NCI-H748 (cell line): ENCODE data around the gene HK1.
A peak's percentile ranks its signal among the peaks of the same experiment; 100 is the strongest.
"Not testable (repeated sequence)": the region's sequence is repeated elsewhere in the genome, so short reads cannot be mapped to it uniquely, and the experiment has no call there.

ENCODE experiments used
- DNase-seq: peaks from one replicate; lab custom pipeline; 2025; ENCODE audit not compliant: unreplicated experiment; lab: John Stamatoyannopoulos, UW

HK1 gene

DNA sequence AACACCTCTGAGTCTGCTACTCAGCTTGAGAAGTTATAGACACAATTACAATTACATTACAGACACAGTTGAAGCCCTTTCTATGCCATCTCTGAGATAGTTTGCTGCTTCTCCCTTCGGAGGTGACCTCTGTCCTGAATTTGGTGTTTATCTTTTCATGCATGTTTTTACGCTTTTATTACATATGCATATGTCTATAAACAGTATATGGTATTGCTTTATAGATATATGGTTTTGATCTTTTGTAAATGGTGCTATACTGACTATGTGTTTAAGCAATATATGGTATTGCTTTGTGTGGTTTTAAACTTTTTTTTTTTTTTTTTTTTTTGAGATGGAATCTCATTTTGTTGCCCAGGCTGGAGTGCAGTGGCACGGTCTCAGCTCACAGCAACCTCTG lies 48.4 kb downstream of the HK1 start:
- no peak for DNase-seq

DNA sequence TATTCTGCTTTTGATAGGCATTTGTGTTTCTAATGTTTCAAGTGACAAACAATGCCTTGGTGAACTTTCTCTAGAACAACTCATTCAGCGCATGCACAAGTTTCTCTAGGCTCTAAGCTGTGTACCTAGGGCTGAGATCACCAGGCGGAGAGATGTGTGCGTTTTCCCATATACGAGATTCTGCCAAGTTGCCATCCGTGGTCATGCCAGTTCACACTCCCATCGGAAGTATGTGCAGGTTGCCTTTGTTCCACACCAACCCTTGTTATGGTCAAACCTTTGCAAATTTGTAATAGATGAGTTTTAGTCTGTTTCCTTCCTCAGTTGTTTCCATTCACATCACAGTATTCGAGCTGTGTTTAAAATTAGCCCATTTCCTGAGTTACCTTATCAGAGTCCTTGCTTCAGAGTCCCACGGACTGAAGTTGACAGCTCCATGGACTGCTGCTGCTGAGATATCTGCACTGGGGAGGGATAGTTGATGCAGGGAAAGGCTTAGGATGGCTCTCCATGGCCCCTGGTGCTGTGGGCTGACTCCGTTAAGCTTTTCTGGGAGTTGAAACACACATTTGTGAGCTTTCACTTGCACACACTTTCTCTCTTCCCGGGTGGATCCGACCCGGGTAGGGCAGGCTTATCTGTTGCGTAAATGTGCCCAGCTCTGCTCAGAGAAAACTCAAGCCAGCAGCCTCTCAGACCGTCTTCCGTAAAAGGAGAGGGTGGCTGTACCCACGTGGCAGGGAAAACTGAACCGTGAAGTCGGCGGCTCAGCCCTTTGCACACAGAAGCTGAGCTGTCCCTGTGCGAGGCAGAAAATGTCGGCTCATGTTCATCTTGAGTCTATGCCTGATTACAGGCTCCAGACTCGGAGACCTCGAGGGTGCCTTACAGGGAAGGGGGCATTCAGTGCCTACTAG lies 49.4 kb downstream of the HK1 start:
- DNase-seq = no peak

DNA sequence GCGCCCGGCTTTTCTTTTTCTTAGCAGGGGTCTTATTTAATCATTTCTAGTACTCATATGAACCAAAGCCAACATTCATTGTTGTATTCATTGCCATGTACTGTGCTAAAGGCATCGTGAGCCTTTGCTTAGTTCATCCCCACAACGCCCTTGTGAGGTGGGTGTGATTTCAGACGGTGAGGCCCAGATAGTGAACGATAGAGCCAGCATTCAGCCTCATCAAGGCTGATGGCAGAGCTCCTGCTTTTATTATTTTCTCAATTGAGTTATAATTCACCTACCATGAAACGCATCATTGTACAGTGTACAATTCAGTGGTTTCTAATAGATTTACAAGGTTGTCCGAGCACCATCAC lies 50.1 kb downstream of the HK1 start:
- no peak for DNase-seq

DNA sequence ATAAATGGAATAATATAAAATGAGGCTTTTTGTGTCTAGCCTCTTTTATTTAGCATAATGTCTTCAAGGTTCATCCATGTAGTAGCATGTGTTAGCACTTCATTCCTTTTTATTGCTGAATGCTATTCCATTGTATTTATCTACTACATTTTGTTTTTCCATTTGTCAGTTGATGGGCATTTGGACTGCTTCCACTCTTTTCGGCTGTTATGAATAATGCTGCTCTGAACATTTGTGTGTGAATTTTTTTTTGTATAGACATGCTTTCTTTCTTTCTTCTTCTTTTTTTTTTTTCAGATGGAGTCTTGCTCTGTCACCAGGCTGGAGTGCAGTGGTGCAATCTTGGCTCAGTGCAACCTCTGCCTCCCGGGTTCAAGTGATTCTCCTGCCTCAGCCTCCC lies 50.6 kb downstream of the HK1 start:
- DNase-seq = not testable (repeated sequence)

DNA sequence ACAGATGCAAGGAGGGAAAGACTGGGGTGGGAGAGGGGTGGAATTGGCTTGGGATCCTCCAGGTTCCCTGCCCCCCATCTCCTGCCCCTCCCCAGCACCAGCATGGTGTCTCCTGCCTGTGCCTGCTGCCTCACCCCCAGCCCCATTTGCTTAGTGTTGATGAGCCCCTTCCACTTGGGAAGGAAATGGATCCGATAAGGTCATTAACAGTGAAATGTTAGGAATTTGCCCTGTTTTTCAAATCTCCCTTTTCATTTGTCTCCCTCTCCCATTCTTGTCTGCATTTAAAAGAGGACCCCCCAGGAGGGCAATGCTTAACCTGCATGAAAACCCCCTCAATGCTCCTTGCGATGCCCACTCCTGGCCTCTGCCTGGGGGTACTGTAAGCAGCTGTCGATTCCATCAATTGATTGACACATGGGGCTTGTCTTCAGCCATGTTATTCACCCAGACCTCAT lies 51.5 kb downstream of the HK1 start:
- DNase-seq = no peak

DNA sequence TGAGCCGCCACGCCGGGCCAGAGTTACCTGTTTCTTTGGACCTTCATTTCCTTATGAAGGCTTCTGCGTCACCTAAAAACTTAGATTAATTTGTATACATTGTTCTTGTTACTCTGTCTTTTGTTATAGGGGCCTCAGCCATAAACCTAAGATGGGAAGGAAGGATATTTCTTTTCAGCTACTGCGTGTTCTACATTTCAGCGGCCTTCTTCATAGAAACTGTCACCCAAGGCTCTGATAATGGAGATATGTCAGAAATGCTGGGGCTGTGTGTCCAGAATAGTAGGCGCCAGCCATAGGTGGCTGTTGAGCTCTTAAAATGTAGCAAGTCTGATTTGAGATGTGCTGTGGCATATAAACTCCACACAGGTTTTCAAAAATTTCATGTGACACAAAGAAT lies 52.9 kb downstream of the HK1 start:
- no peak for DNase-seq

DNA sequence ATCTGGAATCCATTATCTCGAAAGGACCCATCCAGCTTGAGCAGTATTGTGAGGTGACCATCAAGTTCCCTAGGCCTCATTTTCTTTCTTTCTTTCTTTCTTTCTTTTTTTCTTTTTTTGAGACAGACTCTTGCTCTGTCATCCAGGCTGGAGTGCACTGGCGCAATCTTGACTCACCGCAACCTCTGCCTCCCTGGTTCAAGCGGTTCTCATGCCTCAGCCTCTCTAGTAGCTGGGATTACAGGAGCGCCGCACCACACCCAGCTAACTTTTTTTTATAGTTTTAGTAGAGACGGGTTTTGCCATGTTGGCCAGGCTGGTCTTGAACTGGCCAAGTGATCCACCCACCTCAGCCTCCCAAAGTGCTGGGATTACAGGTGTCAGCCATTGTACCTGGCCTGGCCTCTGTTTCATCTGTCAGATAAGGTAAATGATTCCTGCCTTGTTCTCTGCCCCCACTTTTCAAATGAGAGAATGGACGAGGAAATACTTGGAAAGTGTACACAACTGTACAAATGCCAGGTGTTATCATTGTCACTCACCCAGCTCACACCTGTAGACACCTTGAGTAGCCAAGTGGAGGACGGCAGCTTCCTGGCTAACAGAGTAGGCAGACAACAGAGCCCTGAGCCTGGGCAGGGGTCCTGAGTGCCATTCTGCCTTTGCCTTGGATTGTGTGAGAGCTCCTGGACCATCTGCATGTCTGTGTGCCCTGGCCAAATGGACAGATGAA lies 54.1 kb downstream of the HK1 start:
- DNase-seq = no peak

DNA sequence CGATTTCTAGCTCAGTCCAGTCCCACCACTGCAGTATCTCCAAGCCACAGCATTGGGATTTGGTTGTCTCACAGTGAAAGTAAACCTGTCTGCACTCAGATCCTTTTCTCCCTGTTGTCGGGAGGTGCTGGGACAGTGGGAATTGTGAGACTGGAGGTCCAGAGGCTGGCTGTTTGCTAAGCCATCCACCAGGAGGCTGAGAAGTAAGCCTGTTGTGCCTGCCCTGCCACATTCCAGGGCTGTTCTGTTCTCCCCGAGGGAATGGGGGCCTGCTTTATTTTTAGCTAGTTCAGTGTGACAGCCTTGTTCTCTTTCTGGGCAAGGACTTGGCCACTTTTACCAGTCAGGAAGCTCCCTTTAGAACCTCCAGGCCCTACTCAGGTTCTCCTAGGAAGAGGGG lies 54.9 kb downstream of the HK1 start:
- DNase-seq = no peak

DNA sequence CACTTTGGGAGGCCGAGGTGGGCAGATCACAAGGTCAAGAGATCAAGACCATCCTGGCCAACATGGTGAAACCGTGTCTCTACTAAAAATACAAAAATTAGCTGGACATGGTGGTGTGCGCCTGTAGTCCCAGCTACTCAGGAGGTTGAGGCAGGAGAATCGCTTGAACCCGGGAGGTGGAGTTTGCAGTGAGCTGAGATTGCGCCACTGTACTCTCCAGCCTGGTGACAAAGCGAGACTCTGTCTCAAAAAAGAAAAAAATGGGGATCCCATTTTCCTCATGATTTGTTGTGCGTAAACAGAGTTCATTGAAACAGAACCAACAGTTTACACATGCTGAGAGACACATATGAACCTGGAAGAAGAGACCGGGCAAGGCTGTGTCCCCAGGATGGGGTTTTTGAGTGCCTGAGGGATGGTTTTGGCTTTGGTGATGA lies 55.6 kb downstream of the HK1 start:
- DNase-seq = not testable (repeated sequence)

DNA sequence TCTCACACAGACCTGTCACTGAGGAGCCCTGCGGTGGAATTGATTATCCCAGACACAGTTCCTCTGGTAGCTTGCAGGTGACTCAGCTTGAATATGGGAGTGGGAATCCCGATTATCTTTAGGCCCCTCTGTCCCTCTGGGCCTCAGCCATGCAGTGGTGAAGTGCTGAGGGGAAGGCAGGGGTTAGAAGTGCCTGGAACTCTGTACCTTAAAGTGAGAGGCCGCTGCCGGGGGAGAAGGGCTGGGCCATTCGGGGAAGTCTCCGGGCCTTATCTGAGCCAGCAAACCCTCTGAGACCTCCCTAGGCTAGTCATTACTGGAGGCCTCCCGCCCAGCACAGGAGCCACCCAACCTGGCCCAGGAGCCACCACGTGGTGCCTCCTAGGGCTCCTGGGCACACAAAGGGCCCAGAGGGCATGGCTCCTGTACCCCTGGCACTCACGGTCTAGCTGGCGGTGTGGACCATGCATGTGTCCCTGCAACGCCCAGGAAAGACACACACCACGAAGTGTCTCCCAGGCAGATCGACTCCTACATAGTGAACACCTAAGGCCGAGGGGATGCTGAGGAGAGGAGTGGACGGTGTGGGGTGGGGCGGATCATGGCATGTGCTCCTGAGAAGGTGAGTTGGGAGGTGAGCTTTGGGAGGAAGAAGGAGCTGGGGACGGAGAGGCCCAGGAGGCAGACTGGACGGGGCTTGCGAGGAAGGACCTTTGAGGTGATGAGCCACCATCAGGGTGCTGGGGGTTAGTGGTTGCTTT lies 56.2 kb downstream of the HK1 start:
- DNase-seq = no peak

DNA sequence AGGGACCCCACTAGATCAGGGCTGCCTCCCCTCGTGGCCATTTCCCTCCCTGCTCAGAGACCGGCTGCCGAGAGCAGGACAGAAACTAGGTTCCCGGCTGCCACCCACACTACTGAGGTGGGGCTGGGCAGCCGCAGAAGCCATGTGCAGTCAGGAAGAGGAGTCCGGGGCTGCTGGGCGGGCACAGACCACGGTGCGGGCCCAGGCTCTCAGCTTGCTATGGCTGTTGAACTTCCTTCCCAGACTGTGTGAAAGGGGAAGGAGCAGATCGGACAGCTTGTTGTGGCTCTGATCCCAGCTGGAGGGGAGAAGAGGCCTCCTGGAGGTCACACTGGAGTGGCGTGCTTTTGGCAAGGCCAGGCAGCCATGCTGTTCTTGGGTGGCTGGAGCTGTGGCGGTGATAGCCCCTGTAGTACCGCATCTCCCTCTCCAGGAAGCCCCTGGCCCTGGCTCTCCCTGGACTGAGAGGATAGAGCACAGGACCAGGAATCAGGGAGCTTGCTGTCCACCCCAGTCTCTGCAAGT lies 56.8 kb downstream of the HK1 start:
- DNase-seq = no peak

DNA sequence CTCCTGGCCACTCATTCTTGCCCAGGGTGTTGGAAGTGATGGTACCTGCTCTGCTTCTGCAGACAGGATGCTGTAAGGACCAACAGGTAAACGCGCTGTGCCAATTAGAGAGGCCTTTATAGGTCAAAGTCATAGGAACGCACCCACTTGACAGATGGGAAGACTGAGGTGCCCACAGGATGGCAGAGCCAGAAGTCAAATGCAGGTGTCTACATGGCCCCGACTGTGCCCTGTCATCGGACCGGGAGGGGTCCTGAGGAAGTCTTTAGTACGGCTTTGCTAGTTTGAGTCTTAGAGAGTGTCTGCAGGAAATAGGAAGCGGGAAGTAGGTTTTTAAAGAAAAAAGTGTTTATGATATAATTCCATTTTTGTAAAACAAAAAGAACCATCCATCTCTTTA lies 57.3 kb downstream of the HK1 start:
- DNase-seq = no peak

DNA sequence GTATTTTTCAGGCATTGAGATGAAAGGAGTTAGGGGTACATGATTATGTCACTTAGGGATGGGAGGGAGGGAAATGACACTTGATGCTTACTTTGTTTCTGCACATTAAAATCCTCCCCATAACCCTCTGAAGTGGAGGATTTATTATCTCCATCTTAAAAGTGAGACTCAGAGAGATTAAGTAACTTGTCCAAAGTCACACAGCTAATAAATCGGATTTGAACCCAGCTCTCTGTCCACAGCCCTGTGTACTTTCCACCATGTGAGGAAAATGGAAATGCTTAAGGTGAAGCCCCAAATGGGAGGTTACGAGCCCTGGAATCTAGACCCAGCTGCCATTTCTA lies 58.6 kb downstream of the HK1 start:
- DNase-seq = no peak

DNA sequence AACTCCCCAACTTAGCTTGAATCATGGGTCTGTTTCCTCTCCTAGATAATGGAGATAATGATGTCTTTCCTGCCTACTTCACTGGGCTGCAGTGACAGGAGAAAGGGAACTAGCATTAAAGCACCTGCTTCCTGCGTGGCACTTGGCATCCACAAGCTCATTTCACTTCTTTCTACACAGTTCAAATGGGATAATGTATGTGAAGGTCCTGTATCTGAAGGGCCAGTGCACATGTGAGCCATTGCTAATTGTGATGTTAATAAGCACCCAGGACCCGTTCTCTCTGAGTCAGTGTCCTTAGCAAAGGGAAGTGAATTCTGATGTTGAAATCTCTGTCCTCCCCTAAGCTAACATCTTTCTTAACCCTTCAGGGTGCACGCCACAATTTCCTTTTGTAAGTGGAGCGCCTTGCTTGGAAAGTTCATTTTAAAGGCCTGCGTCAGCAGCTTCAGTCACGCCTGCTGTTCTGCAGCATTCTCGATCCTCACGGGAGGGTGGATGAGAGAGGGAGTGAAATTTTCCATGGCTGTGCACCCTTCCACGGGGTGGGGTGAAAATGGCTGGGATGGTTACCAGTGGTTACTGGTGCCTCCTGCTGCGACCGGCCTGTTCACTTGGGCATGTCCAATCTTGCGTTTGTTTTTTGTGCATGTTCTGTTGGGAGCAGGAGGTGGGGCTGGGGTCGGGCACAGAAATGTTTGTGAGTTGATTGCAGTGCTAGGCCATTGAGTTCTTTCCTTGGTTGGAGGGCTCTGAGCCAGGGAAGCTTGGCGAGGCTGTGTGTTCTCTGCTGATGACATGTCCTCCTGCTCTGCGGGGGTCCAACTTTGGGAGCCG lies 59.2 kb downstream of the HK1 start:
- peak; percentile 34 for DNase-seq

DNA sequence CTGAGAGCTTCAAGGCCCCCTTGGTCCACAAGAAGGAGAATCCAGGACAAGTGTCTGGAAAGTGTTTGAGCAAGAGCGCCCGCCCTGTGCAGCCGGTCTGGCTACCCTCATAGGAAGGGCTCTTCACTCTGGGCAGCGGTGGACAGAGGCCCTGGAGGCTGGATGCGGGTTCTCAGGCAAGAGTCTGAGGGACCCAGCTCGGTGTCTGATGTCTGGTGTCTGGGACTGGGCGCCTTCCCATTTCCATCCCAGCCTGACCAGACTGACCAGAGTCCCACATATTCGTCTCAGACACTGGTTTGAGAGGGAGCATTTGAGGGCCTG lies 59.8 kb downstream of the HK1 start:
- DNase-seq = no peak

DNA sequence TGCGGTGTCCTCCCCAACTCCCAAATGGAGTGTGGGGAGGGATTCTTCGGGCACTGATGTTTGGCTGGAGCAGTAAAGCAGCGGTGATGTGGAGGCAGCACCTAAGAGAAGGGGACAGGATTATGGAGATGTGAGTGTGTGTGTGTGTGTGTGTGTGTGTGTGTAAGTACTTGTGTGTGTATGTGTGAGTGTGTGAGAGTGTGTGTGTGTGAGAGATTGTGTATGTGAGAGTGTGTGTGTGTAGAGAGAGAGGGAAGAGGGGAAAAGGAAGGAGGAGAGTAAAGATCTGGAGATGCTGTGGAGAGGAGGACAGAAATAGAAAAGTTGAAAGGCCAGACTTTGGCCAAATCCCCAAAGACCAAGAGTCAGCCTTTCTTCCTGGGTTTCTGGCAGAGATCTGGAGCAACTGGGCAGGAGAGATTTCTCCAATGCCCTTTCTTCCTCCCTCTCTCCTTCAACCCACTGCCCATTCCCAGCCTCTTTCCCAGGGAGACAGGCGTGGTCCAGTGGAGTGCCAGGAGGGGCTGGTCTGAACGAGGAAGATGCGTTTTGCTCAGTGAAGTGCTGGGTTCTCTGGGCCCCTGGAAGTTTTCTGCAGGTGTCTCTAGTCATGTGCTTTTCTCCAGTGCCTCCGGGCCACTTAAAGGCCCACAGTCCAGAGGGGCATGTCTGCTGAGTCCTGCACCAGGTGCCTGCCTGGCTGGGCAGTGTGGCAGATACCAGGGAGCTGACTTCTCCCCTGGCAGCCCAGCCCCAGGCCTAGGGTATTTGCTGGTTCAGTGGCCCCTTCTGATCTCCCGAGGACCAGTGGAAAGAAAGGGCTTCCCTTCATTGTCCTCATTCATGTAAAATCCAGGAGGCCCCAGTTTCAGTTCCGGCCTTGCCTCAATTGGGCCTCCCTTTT lies 60.5 kb downstream of the HK1 start:
- DNase-seq = no peak

DNA sequence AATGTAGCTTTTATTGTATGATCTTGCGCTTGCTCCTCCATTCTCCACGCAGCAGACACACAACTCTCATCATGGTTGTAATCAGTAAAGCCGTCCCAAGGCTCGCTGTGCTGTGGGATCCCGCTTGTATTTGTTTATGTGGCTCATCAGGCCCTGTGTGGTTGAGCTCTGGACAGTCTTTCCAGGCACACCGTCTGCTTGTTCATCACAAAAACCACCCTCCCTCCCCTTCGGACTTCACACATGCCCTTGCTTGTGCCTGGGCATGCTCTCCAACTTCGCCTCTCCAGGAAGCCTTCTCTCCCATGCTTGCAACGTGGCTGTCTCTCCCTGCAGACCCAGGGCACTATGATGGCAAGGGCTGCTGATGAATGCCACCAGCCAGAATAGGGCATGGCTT lies 62.4 kb downstream of the HK1 start:
- DNase-seq = no peak

DNA sequence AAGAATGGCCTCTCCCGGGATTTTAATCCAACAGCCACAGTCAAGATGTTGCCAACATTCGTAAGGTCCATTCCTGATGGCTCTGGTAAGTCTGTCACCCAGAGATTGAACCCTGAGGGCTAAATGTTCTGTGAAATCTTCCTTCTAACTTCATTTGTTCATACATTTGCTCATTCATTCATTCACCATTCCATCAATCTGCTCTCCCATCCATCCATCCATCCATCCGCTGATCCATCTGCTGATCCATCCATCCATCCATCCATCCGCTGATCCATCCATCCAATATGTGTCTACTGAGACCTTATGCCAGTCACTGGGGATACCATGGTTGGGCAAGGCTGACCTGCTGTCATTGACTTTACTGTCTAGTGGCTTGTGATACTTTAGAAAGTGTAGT lies 65.6 kb downstream of the HK1 start:
- no peak for DNase-seq

DNA sequence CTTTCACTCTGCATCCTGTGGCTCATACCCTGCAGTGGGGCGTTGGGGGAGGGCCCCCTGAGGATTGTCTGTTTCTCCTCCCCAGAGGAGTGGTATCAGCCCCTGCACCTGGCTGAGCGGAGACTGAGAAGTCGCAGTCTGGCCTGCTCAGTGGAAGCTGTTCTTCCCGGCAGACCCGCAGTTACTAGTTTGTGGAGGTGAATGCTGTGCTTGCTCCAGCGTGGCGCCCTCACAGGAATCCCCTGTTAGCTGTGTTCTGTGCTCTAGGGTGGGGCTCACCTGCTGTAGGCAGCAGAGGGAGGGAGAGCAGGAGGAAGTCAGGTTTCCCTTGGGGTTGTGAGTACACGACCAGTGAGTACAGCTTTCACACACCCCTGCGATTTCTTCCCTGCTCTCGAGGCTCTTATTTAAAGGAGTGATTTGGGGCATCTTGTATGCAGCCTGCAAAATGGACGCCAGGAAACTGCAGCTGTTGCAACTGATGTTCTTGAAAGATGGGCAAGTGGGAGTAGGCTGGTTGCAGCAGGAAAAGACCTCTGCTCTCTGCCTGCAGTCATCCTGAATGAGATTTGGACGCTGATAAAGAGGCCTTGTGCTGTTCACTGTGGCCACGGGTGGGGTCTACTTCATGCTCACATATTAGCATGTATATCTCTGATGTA lies 66.4 kb downstream of the HK1 start:
- no peak for DNase-seq
